Suprapubic skin (tissue), 4 donors: ENCODE measurements around the gene NUDT10.

ENCODE experiments used
- EP300 ChIP-seq: sonication (generic); formaldehyde crosslinking; IDR thresholded peaks from one replicate; pipeline ENCODE4 v1.6.1; 2017; ENCODE audit warnings: antibody characterized with exemption
- POLR2A ChIP-seq, 2 donors: fragments of 450-650 bp; IDR thresholded peaks; one replicate each; pipeline ENCODE4 v1.6.1; 2017; ENCODE audit warnings: antibody characterized with exemption in 2 of 2, mild to moderate bottlenecking in 2 of 2, moderate library complexity in 2 of 2
- POLR2AphosphoS5 ChIP-seq, 3 donors: sonication (generic); formaldehyde crosslinking; IDR thresholded peaks; one replicate each; pipeline ENCODE4 v1.6.1; 2017; ENCODE audit warnings: antibody characterized with exemption in 3 of 3
- TF ChIP-seq, protein P1 (sequence below), 2 donors: fragments of 200-600 bp in 1 of 2; fragments of 450-650 bp in 1 of 2; sonication (generic) in 1 of 2; IDR thresholded peaks; one replicate each; pipeline ENCODE4 v1.5.1; 2016 to 2019; ENCODE audit warnings: antibody characterized with exemption in 2 of 2, mild to moderate bottlenecking in 1 of 2, moderate library complexity in 1 of 2

DNA sequence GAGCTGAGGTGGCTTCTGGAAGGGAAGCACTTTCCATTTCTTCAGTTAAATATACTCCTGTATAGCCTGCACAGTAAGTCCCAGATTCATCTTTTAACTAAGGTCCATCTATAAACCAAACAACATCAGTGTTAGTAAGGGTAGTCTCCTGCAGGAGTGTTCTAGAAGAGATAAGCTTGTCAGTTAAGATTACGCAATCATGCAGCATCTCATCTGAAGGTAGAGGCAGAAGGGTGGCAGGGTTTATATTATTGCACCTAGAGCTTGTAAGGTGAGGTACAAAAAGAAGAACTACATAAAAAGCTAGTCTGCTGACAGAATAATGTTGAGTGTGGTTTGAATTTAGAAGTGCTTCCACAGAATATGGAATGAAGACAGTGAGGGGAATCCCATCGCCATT is 44.0 kb downstream of the NUDT10 start:
- TF ChIP-seq, protein P1, sequence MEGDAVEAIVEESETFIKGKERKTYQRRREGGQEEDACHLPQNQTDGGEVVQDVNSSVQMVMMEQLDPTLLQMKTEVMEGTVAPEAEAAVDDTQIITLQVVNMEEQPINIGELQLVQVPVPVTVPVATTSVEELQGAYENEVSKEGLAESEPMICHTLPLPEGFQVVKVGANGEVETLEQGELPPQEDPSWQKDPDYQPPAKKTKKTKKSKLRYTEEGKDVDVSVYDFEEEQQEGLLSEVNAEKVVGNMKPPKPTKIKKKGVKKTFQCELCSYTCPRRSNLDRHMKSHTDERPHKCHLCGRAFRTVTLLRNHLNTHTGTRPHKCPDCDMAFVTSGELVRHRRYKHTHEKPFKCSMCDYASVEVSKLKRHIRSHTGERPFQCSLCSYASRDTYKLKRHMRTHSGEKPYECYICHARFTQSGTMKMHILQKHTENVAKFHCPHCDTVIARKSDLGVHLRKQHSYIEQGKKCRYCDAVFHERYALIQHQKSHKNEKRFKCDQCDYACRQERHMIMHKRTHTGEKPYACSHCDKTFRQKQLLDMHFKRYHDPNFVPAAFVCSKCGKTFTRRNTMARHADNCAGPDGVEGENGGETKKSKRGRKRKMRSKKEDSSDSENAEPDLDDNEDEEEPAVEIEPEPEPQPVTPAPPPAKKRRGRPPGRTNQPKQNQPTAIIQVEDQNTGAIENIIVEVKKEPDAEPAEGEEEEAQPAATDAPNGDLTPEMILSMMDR (IDR thresholded peaks at IDR 0.05): no peak
- TF ChIP-seq POLR2A (IDR thresholded peaks at IDR 0.05): no peak
- TF ChIP-seq POLR2AphosphoS5 (IDR thresholded peaks at IDR 0.05): no peak
- no peak for TF ChIP-seq EP300
